NCI-H2227 treated with DMSO at 0.1 percent for 48 hours (cell line): ENCODE results near the gene KRTAP10-10.
"Not testable (repeated sequence)": the region's sequence is repeated elsewhere in the genome, so short reads cannot be mapped to it uniquely, and the experiment has no call there.

Source experiments
- DNase-seq: peaks from one replicate; lab custom pipeline; 2025; lab: John Stamatoyannopoulos, UW

Gene KRTAP10-10

DNA sequence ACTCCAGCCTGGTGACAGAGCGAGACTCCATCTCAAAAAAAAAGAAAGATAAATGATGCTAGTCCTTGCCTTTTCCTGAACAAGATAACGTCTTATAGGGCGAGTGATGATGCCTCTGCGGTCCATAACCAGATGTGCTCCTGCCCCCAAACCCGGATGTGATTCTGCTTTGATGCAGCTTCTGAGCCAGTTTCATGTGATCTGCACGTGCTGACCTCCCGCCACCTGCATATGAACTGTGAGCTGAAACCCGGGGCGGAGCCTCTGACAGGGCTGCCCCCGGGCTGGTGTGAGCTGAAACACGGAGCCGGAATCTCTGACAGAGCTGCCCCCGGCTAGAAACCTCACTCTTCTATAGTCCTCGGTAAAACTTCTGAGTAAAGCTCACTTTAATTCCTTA lies 16.0 kb downstream of the KRTAP10-10 start:
- DNase-seq: no peak

DNA sequence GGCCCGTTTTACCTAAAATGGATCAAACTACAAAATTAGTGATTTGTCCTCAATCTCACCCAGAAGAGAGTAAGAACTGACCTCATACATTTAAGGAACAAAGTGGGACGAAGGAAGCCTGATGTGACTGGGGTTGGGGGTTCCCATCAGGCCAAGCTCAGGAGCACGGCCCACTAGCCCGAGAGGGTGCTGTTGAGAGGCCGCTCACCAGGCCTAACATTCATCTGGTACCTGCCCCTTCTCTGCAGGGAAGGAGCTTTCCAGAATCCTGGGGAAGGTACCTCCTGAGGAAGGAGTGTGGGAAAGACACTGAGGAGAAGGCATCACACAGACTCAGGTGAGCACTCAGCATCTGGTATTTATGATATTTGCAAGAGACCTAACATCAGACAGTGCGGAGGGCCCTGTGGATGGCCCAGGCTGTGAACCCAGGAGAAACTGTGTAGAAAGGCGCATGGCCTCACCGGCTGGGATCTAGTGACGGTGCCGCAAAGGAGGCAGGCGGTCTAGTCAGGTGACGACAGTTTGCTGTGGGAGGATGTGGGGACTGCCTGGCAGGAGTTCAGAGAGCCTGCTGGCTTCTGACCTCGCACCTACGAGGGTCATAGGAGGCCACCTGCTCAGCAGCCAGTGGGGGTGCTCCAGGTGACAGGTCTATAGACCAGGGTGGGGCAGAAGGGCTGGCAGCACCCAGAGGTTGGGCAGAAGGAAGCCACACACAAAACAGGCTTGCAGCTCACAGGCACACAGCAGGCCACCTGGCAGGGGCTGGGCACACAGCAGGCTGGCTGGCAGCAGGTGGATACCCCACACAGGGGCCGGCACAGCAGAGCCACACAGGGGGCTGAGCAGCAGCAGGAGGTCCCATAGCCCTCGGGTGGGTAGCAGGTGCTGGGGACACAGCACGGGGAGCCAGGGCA lies 16.8 kb downstream of the KRTAP10-10 start:
- DNase-seq: no peak

GRCh38 chr21:44654576-44655175 lies 17.5 kb downstream of the KRTAP10-10 start, which contains the start of gene KRTAP12-4:
KRTAP12-4 (minus strand) TSS chr21:44654659; CDS start chr21:44654614, 45 bp downstream.
- no peak for DNase-seq

GRCh38 chr21:44656868-44657267 lies 19.7 kb downstream of the KRTAP10-10 start:
- DNase-seq: no peak

DNA sequence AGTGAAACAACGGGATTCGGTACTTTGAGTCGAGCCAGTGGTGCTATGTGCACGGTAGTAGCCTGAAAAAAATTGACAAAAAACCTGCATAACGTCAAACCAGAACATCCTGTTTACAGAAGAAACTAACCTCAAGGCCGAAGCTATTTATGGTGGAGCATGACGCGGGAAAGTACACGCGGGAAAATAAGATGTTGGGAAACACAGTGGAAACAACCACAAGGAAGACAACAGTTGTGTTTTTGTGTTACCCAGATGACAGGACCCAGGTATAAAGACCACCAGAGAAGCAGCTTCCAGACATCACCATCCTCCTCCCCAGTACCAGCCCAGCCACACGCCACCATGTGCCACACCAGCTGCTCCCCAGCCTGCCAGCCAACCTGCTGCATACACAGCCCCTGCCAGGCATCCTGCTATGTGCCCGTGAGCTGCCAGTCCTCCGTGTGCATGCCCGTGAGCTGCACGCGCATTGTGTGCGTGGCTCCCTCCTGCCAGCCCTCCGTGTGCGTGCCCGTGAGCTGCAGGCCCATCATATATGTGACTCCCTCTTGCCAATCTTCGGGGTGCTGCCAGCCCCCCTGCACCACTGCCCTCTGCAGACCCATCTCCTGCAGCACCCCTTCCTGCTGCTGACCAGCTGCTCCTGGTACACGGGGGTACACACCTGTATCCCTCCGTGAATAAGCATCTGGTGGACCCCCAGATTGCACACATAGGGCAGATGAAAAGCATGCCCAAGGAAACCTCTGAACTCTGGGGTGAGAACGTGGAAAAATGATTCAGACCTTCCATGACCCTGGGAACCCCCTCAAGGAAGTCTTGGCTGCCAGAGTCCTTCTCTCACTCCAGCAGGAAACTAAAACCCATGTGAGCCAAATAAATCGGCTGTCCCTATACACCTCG lies 20.7 kb downstream of the KRTAP10-10 start, which contains the start of gene KRTAP12-3:
TSS of gene KRTAP12-3 (plus strand) at position 298 of the 906 bp plus-strand sequence. CDS start at position 346, 48 bp downstream.
- no peak for DNase-seq

- DNase-seq: no peak
These were observed 21.4 kb downstream of the KRTAP10-10 start for GRCh38 chr21:44658541-44658910.

DNA sequence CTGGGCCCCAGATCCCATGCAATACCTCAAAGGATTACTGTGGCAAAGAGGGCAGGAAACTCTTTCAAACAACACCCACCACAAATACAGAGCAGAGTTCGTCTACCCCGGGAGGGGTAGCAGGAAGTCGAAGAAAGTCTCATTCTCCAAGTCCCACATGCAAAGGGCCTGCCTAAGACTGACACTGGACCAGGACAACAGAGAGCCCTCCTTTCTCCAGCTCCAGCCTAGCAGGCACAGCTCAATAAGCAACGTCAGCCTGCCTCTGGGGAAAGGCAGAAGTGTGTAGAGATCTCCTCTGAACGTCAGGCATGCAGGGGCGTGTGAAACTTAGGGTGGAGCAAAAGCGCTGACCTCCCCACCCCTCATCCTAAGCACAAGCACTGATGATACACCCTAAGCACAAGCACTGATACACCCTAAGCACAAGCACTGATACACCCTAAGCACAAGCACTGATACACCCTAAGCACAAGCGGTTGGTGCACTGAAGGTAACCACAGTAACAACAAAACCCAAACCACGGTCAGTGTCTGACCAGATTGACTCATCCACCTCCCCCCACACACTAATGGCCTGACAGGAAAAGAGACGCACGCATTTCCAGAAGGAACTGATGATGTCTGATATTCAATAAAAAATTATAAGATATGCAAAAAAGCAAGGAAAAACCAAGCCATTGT lies 21.9 kb downstream of the KRTAP10-10 start:
- no peak for DNase-seq

DNA sequence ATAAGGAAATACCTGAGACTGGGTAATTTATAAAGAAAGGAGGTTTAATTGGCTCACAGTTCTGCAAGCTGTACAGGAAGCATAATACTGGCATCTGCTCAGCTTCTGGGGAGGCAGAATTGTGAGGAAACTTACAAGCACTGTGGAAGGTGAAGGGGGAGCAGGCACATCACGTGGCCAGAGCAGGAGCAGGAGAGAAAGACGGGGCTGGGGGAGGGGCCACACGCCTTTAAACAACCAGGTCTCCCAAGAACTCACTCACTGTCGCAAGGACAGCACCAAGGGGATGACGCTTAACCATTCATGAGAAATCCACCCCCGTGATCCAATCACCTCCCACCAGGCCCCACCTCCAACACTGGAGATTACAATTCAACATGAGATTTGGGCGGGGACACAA lies 24.4 kb downstream of the KRTAP10-10 start:
- not testable (repeated sequence) for DNase-seq

DNA sequence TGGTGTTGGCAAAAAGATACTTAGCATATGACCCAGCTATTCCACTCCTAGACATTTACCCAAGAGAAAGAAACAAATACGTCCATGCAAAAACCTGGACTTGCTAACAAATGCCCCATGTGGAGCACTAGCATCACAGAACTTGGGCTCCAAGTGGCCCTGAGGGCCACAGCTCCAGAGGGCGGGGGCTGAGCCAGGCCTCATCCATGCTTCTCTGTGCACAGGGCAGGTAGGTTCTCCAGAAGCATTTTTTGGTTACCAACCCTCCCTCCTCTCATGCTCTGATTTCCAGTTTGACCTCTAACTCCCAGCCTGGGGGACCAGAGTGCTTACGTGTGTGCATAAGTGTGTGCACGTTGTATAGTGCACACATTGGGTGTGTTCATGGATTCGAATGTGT lies 27.5 kb downstream of the KRTAP10-10 start:
- DNase-seq: no peak

DNA sequence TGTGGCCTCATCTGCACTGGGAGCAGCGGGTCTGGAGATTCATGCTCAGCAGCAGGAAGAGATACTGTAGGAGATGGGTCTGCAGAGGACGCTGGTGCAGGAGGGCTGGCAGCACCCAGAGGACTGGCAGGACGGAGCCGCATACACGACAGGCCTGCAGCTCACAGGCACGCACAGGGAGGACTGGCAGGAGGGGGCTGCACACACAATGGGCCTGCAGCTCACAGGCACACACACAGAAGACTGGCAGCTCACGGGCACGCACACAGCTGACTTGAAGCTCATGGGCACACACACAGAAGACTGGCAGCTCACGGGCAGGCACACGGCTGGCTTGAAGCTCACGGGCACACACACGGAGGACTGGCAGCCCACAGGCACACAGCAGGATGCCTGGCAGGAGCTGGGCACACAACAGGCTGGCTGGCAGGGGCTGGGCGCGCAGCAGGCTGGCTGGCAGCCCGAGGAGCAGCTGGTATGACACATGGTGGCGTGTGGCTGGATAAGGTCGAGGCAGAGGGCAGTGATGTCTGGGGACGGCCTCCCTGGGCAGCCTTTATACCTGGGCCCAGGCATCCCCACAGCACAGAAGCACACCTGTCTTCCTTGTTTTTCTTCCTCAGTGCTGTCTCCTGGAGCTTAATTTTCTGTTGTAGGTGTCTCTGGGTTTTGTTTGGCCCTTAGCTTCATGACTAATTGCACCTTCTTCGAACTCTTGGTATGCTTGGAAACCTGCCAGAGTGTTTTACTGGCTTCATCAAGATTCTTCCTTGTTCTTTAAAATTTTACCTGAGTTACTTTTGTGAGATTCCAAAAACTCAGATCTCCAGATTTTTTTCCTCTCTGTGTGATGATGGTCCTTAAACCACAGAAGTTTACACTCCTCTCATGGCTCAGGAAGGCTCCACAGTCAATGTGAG lies 29.5 kb downstream of the KRTAP10-10 start, which contains the start of gene KRTAP12-2:
TSS of gene KRTAP12-2 (minus strand) at position 527 of the 920 bp plus-strand sequence. CDS start at position 486, 41 bp downstream.
- no peak for DNase-seq

DNA sequence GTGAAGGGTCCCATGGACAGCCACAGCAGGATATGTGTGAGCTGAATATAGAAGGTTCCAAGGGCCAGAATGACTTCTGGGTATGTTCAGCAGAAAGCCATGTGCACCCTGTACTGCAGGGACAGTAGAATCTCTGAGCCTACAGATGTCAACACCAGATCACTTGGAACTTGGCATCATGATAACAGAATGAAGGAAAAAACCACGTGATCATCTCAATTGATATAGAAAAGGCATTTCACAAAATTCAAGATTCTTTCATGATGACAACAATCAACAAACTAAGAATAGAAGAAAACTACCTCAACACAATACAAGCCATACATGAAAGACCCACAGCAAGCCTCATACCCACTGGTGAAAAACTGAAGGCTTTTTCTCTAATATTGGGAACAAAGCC lies 30.5 kb downstream of the KRTAP10-10 start:
- no peak for DNase-seq

DNA sequence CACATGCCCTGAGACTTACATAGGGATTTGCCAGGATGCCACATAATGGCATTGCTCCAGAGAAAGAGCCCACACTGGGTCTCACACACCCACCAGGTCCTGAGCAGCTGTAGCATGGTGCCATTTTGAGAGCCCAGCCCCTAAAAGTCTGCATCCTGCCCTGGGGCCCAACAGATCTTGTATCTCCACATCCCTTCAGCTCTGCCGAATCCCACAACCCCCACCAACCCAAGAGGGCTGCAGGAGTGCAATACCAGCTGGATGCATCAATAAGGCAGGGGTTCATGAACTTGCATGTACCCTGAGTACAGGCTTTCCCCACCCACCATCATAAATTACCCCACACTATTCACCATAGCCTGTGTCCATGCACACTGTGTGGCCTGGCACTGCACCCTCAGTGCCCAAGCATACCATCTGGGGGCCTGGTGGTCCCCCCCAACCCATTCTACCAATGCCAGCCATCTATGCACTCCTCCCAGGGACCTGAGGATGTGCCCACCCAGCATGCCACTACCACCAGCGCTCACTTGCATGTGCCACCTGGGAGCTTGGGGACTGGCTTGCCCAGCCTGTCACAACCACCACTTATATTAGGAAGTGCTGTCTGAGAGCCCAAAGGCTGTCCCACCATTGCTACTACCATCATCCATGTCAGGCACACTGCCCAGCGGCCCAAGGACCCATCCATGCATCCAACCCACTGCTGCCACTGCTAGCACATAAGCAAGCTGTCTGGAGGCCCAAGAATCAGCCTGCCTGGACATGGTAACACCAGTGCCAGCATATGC lies 33.7 kb downstream of the KRTAP10-10 start:
- DNase-seq: no peak

DNA sequence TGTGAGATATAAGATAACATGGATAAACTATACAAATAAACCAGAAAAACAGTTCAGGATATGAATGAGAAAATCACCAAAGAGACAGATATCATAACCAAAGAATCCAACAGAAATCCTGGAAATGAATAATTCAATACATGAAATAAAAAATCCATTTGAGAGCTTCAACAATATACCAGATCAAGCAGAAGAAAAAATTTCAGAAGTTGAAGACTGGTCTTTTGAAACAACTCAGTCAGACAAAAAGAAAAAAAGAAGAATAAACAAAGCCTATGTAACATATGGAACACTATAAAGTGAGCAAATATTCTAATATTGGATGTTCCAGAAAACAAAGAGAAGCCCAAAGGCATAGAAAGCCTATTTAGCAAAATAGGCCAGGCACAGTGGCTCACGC lies 34.8 kb downstream of the KRTAP10-10 start:
- DNase-seq: no peak

DNA sequence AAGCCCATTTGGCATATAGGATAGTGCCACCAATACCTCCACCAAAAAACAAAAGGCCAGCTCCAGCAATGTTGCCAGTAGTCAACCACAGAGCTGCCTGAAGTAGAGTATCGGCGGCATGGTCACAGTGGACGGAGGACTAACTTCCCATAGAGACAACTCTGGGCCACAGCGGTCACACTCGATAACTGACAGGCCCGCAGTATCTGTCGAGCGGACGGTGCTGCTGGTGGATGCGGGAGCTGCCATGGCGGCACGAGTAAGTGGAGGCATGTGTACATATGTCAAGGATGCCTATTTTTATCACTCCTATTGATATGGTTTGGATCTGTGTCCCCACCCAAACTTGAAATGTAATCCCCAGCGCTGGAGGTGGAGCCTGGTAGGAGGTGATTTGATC lies 40.7 kb downstream of the KRTAP10-10 start:
- no peak for DNase-seq

- no peak for DNase-seq
These were observed 44.0 kb downstream of the KRTAP10-10 start for GRCh38 chr21:44681152-44681551.

DNA sequence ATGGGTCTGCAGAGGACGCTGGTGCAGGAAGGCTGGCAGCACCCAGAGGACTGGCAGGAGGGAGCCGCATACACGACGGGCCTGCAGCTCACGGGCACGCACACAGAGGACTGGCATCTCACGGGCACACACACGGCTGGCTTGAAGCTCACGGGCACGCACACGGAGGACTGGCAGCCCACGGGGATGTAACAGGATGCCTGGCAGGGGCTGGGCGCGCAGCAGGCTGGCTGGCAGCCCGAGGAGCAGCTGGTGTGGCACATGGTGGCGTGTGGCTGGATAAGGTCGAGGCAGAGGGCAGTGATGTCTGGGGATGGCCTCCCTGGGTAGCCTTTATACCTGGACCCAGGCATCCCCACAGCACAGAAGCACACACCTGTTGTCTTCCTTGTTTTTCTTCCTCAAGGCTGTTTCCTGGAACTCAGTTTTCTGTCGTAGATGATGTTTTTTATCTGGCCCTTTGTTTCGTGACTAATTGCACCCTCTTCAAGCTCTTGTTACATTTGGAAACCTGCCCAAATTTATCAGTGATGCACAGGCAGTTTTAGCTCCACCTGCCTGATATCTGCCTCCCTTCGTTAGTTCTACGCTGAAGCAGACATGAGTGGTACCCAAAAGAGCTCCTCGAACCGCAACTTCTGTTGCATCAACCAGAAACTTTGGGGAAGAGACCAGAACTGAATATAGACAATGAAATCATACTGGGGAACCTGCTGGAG lies 44.9 kb downstream of the KRTAP10-10 start, which contains the start of gene KRTAP12-1:
TSS of gene KRTAP12-1 (minus strand) at position 303 of the 719 bp plus-strand sequence. CDS start at position 263, 40 bp downstream.
- DNase-seq: no peak

DNA sequence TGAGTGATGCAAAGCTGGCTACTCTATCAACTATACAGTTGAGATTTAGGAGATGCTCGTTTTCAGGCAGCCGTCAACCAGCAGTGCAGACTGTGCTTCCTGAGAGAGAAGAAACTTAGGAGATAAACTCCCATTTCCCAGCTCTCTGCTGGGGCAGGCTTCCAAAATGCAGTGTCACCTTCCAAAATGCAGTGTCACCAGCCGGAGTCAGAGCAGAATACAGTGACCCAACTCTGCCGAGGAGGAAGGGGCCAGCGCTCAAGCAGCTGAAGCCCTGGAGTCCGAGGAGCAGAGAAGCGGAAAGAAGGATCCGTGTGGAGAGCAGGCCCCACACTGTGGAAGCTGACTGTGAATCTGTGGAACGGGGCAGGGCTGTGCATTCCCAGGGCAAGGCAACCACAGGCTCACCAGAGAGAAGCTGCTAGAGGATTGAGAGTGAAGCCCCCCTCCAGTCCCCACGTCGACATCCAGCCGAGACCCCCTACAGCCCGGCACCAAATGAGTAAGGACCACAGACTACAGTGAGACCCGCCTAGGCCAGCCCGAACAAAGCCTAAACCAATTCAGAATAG lies 45.5 kb downstream of the KRTAP10-10 start:
- no peak for DNase-seq

DNA sequence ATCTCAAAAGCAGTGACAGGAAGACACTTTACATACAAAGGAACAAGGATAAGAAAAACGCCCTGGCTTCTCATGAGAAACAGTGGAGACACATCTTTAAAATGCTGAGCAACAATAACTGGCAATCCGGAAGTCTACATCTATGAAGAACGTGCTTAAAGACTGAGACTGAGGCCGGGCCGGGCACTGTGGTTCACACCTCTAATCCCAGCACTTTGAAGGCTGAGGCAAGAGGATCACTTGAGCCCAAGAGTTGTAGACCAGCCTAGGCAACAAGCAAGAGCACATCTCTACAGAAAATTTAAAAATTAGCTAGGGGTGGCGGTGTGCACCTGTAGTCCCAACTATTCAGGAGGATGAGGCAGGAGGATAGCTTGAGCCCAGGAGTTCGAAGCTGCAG lies 46.9 kb downstream of the KRTAP10-10 start:
- DNase-seq: no peak
